ENCODE data around the gene CLTB.

The CLTB gene

GRCh38 chr5:176424181-176424580, 7.8 kb upstream of the CLTB start:
- POLR2A ChIA-PET: no interaction called here
- no peak overlapping the region for H3K4me3 ChIP-seq (ENCODE audit: low read depth, low read length)
- DNase-seq (ENCODE audit: low read depth, low spot score): no peak
- CTCF ChIA-PET: no interaction called here
- TF ChIP-seq CTCF (IDR thresholded peaks at IDR 0.05; ENCODE audit: insufficient read depth, low read length, missing control alignments): no peak

GRCh38 chr5:176420972-176421544, 4.7 kb upstream of the CLTB start:
- no peak for DNase-seq (ENCODE audit: low read depth, low spot score)
- ChIA-PET CTCF (interaction anchor here (0.9 kb wide), 1 partner anchor 27 kb away, joined by 6 read pairs; the partner anchor contains the start of gene FAF2), POLR2A (no interaction called here)
- H3K4me3 ChIP-seq (ENCODE audit: low read depth, low read length): no peak overlapping the region
- no peak for TF ChIP-seq CTCF (IDR thresholded peaks at IDR 0.05; ENCODE audit: insufficient read depth, low read length, missing control alignments)

- no peak overlapping the region for H3K4me3 ChIP-seq (ENCODE audit: low read depth, low read length)
- DNase-seq (ENCODE audit: low read depth, low spot score): no peak
- CTCF ChIA-PET: no interaction called here
- POLR2A ChIA-PET: no interaction called here
- no peak for TF ChIP-seq CTCF (IDR thresholded peaks at IDR 0.05; ENCODE audit: insufficient read depth, low read length, missing control alignments)
These were observed 3.7 kb upstream of the CLTB start for GRCh38 chr5:176420086-176420485.

GRCh38 chr5:176418251-176418650, 1.9 kb upstream of the CLTB start:
- POLR2A ChIA-PET: no interaction called here
- no peak for DNase-seq (ENCODE audit: low read depth, low spot score)
- no peak overlapping the region for H3K4me3 ChIP-seq (ENCODE audit: low read depth, low read length)
- TF ChIP-seq CTCF (IDR thresholded peaks at IDR 0.05; ENCODE audit: insufficient read depth, low read length, missing control alignments): no peak
- CTCF ChIA-PET: interaction anchor here (0.8 to 6.1 kb wide), 12 partner anchors 11 to 242 kb away, joined by 3 to 66 read pairs (median 4); partner anchors contain the start of genes FAF2, RNF44 and TSPAN17

- ChIA-PET CTCF (interaction anchor here (0.7 to 6.1 kb wide), 23 partner anchors 9 to 694 kb away, joined by 3 to 66 read pairs (median 6); partner anchors contain the start of genes FAF2, HIGD2A, NOP16 and RNF44), POLR2A (interaction anchor here (1.6 to 1.9 kb wide), 2 partner anchors 31 to 121 kb away, joined by 6 to 11 read pairs; partner anchors contain the start of genes FAF2 and RNF44)
- no peak for DNase-seq (ENCODE audit: low read depth, low spot score)
- no peak for TF ChIP-seq CTCF (IDR thresholded peaks at IDR 0.05; ENCODE audit: insufficient read depth, low read length, missing control alignments)
- peak overlapping the region; percentile 51; the same call in 1 of the 2 replicates for H3K4me3 ChIP-seq (ENCODE audit: low read depth, low read length)
These were observed 626 bp upstream of the CLTB start for GRCh38 chr5:176416965-176417364.

GRCh38 chr5:176415240-176415951, 943 bp downstream of the CLTB start:
- ChIA-PET POLR2A (interaction anchor here (0.6 to 1.9 kb wide), 3 partner anchors 13 to 122 kb away, joined by 5 to 11 read pairs (median 6); partner anchors contain the start of genes FAF2 and RNF44), CTCF (interaction anchor here (0.9 to 6.1 kb wide), 13 partner anchors 9 to 685 kb away, joined by 3 to 66 read pairs (median 7); partner anchors contain the start of genes FAF2, HIGD2A and NOP16)
- DNase-seq (ENCODE audit: low read depth, low spot score): no peak
- TF ChIP-seq CTCF (IDR thresholded peaks at IDR 0.05; ENCODE audit: insufficient read depth, low read length, missing control alignments): no peak
- peak overlapping the region; percentile 72 for H3K4me3 ChIP-seq (ENCODE audit: low read depth, low read length)

Data from AG04449 (cell line).